ENCODE data around the gene ACTL8. TPM values are rescaled to one million over a fixed set of nuclear protein-coding genes. Genes with fewer than 3 reads are reported as not detected.

ACTL8 gene
- total and polyA plus RNA-seq, 2 experiments from 2014 or later, result 0.34 TPM; not detected in 1

- Histone ChIP-seq H3K79me2 (no peaks in the 10 kb centered on the region), H3K36me3 (replicated peaks; ENCODE audit: insufficient read depth, low read depth) (no peaks in the 10 kb centered on the region), H3K9me2 (replicated peaks; ENCODE audit: insufficient read depth) (no peaks in the 10 kb centered on the region), H3K4me2 (no peak overlapping the region), H3K9me3 (ENCODE audit: low read depth) (no peaks in the 10 kb centered on the region), H3K27me3 (no peaks in the 10 kb centered on the region), H4K20me1 (ENCODE audit: insufficient read depth, poor library complexity, severe bottlenecking) (no peaks in the 10 kb centered on the region), H3K4me3 (no peak overlapping the region), H2AFZ (no peak overlapping the region), H3K4me1 (ENCODE audit: insufficient read depth) (no peaks in the 10 kb centered on the region), H3K27ac (no peak overlapping the region)
- DNase-seq (ENCODE audit: low spot score), result no peak
- TF ChIP-seq CTCF (IDR thresholded peaks at IDR 0.05; ENCODE audit: poor library complexity), result no peak
- no peak for TF ChIP-seq EZH2phosphoT487 (IDR thresholded peaks at IDR 0.05; ENCODE audit: low read depth, severe bottlenecking, unreplicated experiment)
- no peak for TF ChIP-seq EZH2 (IDR thresholded peaks at IDR 0.05; ENCODE audit: borderline replicate concordance)
- WGBS (ENCODE audit: low lambda C conversion rate, missing lambda C conversion rate), result 95% methylated on average over 2 of the region's 2 CpGs
Measured at GRCh38 chr1:17810668-17811067, 55.5 kb downstream of the ACTL8 start.

- H2AFZ ChIP-seq, result no peak overlapping the region
- H4K20me1 ChIP-seq (ENCODE audit: insufficient read depth, poor library complexity, severe bottlenecking), result no peaks in the 10 kb centered on the region
- WGBS (ENCODE audit: low lambda C conversion rate, missing lambda C conversion rate), result 93% methylated on average over 4 of the region's 4 CpGs
- no peaks in the 10 kb centered on the region for H3K9me3 ChIP-seq (ENCODE audit: low read depth)
- H3K4me2 ChIP-seq, result no peak overlapping the region
- no peak for TF ChIP-seq CTCF (IDR thresholded peaks at IDR 0.05; ENCODE audit: poor library complexity)
- TF ChIP-seq EZH2 (IDR thresholded peaks at IDR 0.05; ENCODE audit: borderline replicate concordance), result no peak
- TF ChIP-seq EZH2phosphoT487 (IDR thresholded peaks at IDR 0.05; ENCODE audit: low read depth, severe bottlenecking, unreplicated experiment), result no peak
- no peaks in the 10 kb centered on the region for H3K79me2 ChIP-seq
- no peak overlapping the region for H3K27ac ChIP-seq
- peaks cover 6% of the 10 kb centered on the region for H3K27me3 ChIP-seq
- no peaks in the 10 kb centered on the region for H3K36me3 ChIP-seq (replicated peaks; ENCODE audit: insufficient read depth, low read depth)
- no peak for DNase-seq (ENCODE audit: low spot score)
- H3K9me2 ChIP-seq (replicated peaks; ENCODE audit: insufficient read depth), result no peaks in the 10 kb centered on the region
- no peaks in the 10 kb centered on the region for H3K4me1 ChIP-seq (ENCODE audit: insufficient read depth)
- H3K4me3 ChIP-seq, result no peak overlapping the region
Measured at GRCh38 chr1:17816511-17816910, 61.4 kb downstream of the ACTL8 start.

DNA sequence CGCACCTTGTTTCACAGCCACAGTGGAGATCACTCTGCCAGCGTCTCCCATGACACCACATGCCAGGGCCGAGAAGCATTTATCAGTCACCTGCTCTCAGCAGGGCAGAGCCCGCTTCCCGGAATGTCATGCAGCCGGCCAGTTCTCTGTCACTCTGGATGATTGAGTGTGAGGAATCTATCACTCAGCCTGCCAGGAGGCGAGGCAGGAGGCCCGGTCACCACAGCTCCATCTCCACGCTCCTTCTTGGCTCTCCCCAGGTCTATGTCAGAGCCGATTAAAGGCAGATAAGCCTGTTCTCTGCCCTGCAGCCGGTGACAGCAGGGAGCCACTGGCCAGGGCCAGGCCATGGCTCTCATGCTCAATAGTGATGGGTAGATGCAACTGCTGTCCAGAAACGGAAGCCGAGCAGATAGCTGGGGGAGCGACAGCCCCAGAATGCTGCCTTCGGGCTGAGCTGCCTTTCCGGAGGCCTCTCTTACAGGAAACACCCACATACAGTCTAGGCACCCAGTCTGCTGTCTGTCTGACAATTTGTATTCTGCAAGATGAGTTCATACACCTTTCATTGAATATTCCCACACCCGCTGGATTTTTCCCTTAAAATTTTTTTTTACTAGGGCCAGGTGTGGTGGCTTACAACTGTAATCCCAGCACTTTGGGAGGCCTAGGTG lies 64.1 kb downstream of the ACTL8 start:
- H3K9me3 ChIP-seq (ENCODE audit: low read depth), result no peaks in the 10 kb centered on the region
- TF ChIP-seq CTCF (IDR thresholded peaks at IDR 0.05; ENCODE audit: poor library complexity), result no peak
- no peaks in the 10 kb centered on the region for H3K4me1 ChIP-seq (ENCODE audit: insufficient read depth)
- H2AFZ ChIP-seq, result no peak overlapping the region
- no peak overlapping the region for H3K4me2 ChIP-seq
- H3K27ac ChIP-seq, result no peak overlapping the region
- no peaks in the 10 kb centered on the region for H3K9me2 ChIP-seq (replicated peaks; ENCODE audit: insufficient read depth)
- H3K79me2 ChIP-seq, result no peaks in the 10 kb centered on the region
- DNase-seq (ENCODE audit: low spot score), result no peak
- H3K36me3 ChIP-seq (replicated peaks; ENCODE audit: insufficient read depth, low read depth), result no peaks in the 10 kb centered on the region
- no peaks in the 10 kb centered on the region for H4K20me1 ChIP-seq (ENCODE audit: insufficient read depth, poor library complexity, severe bottlenecking)
- H3K27me3 ChIP-seq, result peaks cover 6% of the 10 kb centered on the region
- H3K4me3 ChIP-seq, result no peak overlapping the region
- WGBS (ENCODE audit: low lambda C conversion rate, missing lambda C conversion rate), result 65% methylated on average over 17 of the region's 17 CpGs
